ENCODE data around the gene IRS1. TPM values are rescaled to one million over a fixed set of nuclear protein-coding genes. Genes with fewer than 3 reads are reported as not detected.

Gene IRS1
- total RNA-seq, 1 experiment from 2014 or later = 38.8 TPM

- intact Hi-C loops (cut with micrococcal nuclease) = no loop called here
- H3K4me2 ChIP-seq (ENCODE audit: low read length) = peak overlapping the region; percentile 21; the same call in 1 of the 2 replicates
- TF ChIP-seq CTCF (conservative IDR thresholded peaks at IDR 0.05; ENCODE audit: low read depth, low read length) = no peak
- no peak for TF ChIP-seq EZH2phosphoT487 (IDR thresholded peaks at IDR 0.05; ENCODE audit: borderline replicate concordance, low read length)
- TF ChIP-seq EZH2 (IDR thresholded peaks at IDR 0.05; ENCODE audit: low read length, unreplicated experiment) = no peak
- POLR2A ChIA-PET (ENCODE audit: unreplicated experiment) = interaction anchor here (0.5 kb wide), 1 partner anchor 169 kb away, joined by 5 read pairs; no protein-coding TSS in a partner anchor
- H3K27me3 ChIP-seq (ENCODE audit: low read length) = no peaks in the 10 kb centered on the region
- ATAC-seq = no peak
- H3K4me3 ChIP-seq (ENCODE audit: low read length) = no peak overlapping the region
- CTCF ChIA-PET = no interaction called here
- H3K9me3 ChIP-seq (ENCODE audit: low read length) = no peaks in the 10 kb centered on the region
- DNase-seq = no peak
- no peaks in the 10 kb centered on the region for H3K9me2 ChIP-seq (replicated peaks; ENCODE audit: low read length)
- no peaks in the 10 kb centered on the region for H3F3A ChIP-seq (ENCODE audit: low read length, unreplicated experiment)
- no peak overlapping the region for H3K27ac ChIP-seq (ENCODE audit: low read length)
- H3K36me3 ChIP-seq (ENCODE audit: low read depth, low read length) = peaks cover 53% of the 10 kb centered on the region
- no peak overlapping the region for H2AFZ ChIP-seq (ENCODE audit: low read length)
- no TSS peak for BruUV-seq (replicated peaks)
- H3K9ac ChIP-seq (ENCODE audit: low read length) = no peak overlapping the region
- peaks cover 15% of the 10 kb centered on the region for H4K20me1 ChIP-seq (ENCODE audit: low read length)
- peaks cover 27% of the 10 kb centered on the region for H3K4me1 ChIP-seq (ENCODE audit: insufficient read depth, low read length)
- H3K79me2 ChIP-seq (ENCODE audit: low read length) = peaks cover 93% of the 10 kb centered on the region
Measured at GRCh38 chr2:226788881-226789490, 10.6 kb downstream of the IRS1 start.

DNA sequence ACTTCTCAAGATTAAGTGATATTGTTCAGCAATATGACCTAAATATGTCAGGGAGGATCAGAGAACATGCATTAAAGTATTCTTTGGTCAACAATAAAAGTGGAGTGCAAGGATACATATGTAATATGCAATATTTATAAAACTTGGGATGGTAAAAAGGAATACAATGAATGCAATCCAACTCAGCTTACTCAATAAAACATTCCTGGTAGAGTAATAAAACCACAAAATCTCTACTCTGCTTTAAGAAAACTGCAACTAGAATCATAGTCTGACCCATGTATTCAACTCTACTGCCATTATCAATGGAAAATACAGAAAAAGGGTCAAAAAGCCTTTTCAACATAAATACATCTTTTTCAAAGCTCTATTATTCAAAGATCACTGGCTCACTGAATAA lies 11.6 kb downstream of the IRS1 start:
- intact Hi-C loops (cut with micrococcal nuclease) = no loop called here
- H3K27me3 ChIP-seq (ENCODE audit: low read length) = no peaks in the 10 kb centered on the region
- H3K27ac ChIP-seq (ENCODE audit: low read length) = no peak overlapping the region
- BruUV-seq (replicated peaks) = no TSS peak
- peaks cover 27% of the 10 kb centered on the region for H3K4me1 ChIP-seq (ENCODE audit: insufficient read depth, low read length)
- no peaks in the 10 kb centered on the region for H3K9me3 ChIP-seq (ENCODE audit: low read length)
- H4K20me1 ChIP-seq (ENCODE audit: low read length) = peaks cover 5% of the 10 kb centered on the region
- H3K79me2 ChIP-seq (ENCODE audit: low read length) = peaks cover 93% of the 10 kb centered on the region
- no peak for TF ChIP-seq EZH2 (IDR thresholded peaks at IDR 0.05; ENCODE audit: low read length, unreplicated experiment)
- TF ChIP-seq EZH2phosphoT487 (IDR thresholded peaks at IDR 0.05; ENCODE audit: borderline replicate concordance, low read length) = no peak
- no peak for TF ChIP-seq CTCF (conservative IDR thresholded peaks at IDR 0.05; ENCODE audit: low read depth, low read length)
- H2AFZ ChIP-seq (ENCODE audit: low read length) = no peak overlapping the region
- CTCF ChIA-PET = interaction anchor here (0.9 kb wide), 1 partner anchor 1779 kb away, joined by 3 read pairs; no protein-coding TSS in a partner anchor
- ATAC-seq (no peak), DNase-seq (no peak)
- no peak overlapping the region for H3K4me2 ChIP-seq (ENCODE audit: low read length)
- no peak overlapping the region for H3K4me3 ChIP-seq (ENCODE audit: low read length)
- POLR2A ChIA-PET (ENCODE audit: unreplicated experiment) = interaction anchor here (0.5 kb wide), 1 partner anchor 168 kb away, joined by 5 read pairs; no protein-coding TSS in a partner anchor
- peaks cover 52% of the 10 kb centered on the region for H3K36me3 ChIP-seq (ENCODE audit: low read depth, low read length)
- no peaks in the 10 kb centered on the region for H3K9me2 ChIP-seq (replicated peaks; ENCODE audit: low read length)
- H3K9ac ChIP-seq (ENCODE audit: low read length) = no peak overlapping the region
- H3F3A ChIP-seq (ENCODE audit: low read length, unreplicated experiment) = no peaks in the 10 kb centered on the region

DNA sequence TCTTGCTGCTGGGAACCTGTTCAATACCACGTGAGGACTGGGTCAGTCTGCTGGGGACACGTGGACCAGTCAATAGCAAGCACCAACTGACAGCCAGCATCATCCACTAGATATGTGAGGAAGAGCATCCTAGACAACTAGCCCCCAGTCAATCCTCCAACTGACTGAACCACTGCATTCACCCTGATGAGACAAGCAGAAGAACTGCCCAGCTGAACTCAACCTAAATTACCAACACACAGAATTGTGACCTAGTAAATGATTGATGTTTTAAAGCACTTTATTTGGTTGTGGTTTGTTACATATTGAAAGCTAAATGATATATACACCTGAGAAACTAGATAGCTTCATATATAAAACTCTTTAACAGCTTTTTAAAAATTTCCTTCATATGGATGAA lies 15.7 kb downstream of the IRS1 start:
- Histone ChIP-seq H3F3A (ENCODE audit: low read length, unreplicated experiment) (no peaks in the 10 kb centered on the region), H3K27ac (ENCODE audit: low read length) (no peak overlapping the region), H3K4me2 (ENCODE audit: low read length) (no peak overlapping the region), H3K9me2 (replicated peaks; ENCODE audit: low read length) (no peaks in the 10 kb centered on the region), H4K20me1 (ENCODE audit: low read length) (peaks cover 7% of the 10 kb centered on the region; the same call in 1 of the 2 replicates), H3K9me3 (ENCODE audit: low read length) (no peaks in the 10 kb centered on the region), H3K4me1 (ENCODE audit: insufficient read depth, low read length) (no peaks in the 10 kb centered on the region; the same call in 1 of the 2 replicates), H3K9ac (ENCODE audit: low read length) (no peak overlapping the region), H3K36me3 (ENCODE audit: low read depth, low read length) (peaks cover 48% of the 10 kb centered on the region), H3K27me3 (ENCODE audit: low read length) (no peaks in the 10 kb centered on the region), H3K79me2 (ENCODE audit: low read length) (peaks cover 88% of the 10 kb centered on the region), H3K4me3 (ENCODE audit: low read length) (no peak overlapping the region), H2AFZ (ENCODE audit: low read length) (no peak overlapping the region)
- ChIA-PET POLR2A (ENCODE audit: unreplicated experiment) (no interaction called here), CTCF (no interaction called here)
- no TSS peak for BruUV-seq (replicated peaks)
- no peak for ATAC-seq
- DNase-seq = no peak
- intact Hi-C loops (cut with micrococcal nuclease) = no loop called here
- TF ChIP-seq EZH2 (IDR thresholded peaks at IDR 0.05; ENCODE audit: low read length, unreplicated experiment) (no peak), CTCF (conservative IDR thresholded peaks at IDR 0.05; ENCODE audit: low read depth, low read length) (no peak), EZH2phosphoT487 (IDR thresholded peaks at IDR 0.05; ENCODE audit: borderline replicate concordance, low read length) (no peak)

Measured in PC-3 (cell line).